ENCODE results near the gene EDN3.

- TF ChIP-seq CTCF (IDR thresholded peaks at IDR 0.05; ENCODE audit: low read depth, low read length) = no peak
- TF ChIP-seq EZH2phosphoT487 (IDR thresholded peaks at IDR 0.05; ENCODE audit: low read depth) = no peak
Observed at GRCh38 chr20:59308493-59309201, 8.2 kb downstream of the EDN3 start.

Measured in OCI-LY3 (cell line).